GM12878 (cell line): ENCODE data around the gene PCDHGC3.

ENCODE experiments used
- EZH2 ChIP-seq: IDR thresholded peaks from 2 replicates; pipeline ENCODE4 v1.6.1; 2012; ENCODE audit warnings: low read depth, mild to moderate bottlenecking, control low read depth, inconsistent platforms, low read length, borderline replicate concordance; ENCODE audit not compliant: control insufficient read depth
- ZNF207 ChIP-seq: fragments of 450-650 bp; IDR thresholded peaks from 2 replicates; pipeline ENCODE4 v1.6.1; 2014; ENCODE audit warnings: antibody characterized with exemption, mild to moderate bottlenecking, borderline replicate concordance
- ZNF274 ChIP-seq: IDR thresholded peaks from one replicate; pipeline ENCODE4 v1.8.0; 2011; ENCODE audit not compliant: insufficient read length, insufficient read depth
- TF ChIP-seq, protein P1 (sequence below): fragments of 450-650 bp; formaldehyde crosslinking; IDR thresholded peaks from 2 replicates; pipeline ENCODE4 v1.5.0; 2022; ENCODE audit warnings: mild to moderate bottlenecking, missing genetic modification characterization
- TF ChIP-seq, protein P2 (sequence below), 3 experiments: IDR thresholded peaks in 2 of 3; conservative IDR thresholded peaks in 1 of 3; 2 replicates each; pipeline ENCODE4 v1.5.1; 2011; ENCODE audit warnings: low read depth in 3 of 3, low read length in 3 of 3, mild to moderate bottlenecking in 3 of 3, control low read depth in 2 of 3, moderate library complexity in 2 of 3, inconsistent platforms in 1 of 3, mixed read lengths in 1 of 3; ENCODE audit not compliant: control insufficient read depth in 2 of 3, insufficient read depth in 1 of 3; ENCODE audit errors: extremely low read depth in 1 of 3

DNA sequence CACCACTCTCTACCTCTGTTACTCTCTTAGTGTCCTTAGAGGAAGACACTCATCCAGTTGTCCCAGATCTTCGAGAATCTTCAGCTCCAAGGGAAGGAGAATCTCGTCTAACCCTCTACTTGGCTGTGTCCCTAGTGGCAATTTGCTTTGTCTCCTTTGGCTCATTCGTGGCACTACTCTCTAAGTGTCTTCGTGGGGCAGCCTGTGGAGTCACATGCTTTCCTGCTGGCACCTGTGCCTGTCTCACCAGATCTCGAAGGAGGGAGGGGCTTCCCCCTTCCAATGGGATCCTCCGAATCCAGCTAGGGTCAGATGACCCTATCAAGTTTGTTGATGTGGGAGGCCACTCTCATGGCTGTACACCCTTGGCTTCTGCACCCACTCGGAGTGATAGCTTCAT lies 11.4 kb downstream of the PCDHGC3 start:
- TF ChIP-seq EZH2 (no peak), ZNF274 (no peak), ZNF207 (no peak)
- TF ChIP-seq, protein P1, sequence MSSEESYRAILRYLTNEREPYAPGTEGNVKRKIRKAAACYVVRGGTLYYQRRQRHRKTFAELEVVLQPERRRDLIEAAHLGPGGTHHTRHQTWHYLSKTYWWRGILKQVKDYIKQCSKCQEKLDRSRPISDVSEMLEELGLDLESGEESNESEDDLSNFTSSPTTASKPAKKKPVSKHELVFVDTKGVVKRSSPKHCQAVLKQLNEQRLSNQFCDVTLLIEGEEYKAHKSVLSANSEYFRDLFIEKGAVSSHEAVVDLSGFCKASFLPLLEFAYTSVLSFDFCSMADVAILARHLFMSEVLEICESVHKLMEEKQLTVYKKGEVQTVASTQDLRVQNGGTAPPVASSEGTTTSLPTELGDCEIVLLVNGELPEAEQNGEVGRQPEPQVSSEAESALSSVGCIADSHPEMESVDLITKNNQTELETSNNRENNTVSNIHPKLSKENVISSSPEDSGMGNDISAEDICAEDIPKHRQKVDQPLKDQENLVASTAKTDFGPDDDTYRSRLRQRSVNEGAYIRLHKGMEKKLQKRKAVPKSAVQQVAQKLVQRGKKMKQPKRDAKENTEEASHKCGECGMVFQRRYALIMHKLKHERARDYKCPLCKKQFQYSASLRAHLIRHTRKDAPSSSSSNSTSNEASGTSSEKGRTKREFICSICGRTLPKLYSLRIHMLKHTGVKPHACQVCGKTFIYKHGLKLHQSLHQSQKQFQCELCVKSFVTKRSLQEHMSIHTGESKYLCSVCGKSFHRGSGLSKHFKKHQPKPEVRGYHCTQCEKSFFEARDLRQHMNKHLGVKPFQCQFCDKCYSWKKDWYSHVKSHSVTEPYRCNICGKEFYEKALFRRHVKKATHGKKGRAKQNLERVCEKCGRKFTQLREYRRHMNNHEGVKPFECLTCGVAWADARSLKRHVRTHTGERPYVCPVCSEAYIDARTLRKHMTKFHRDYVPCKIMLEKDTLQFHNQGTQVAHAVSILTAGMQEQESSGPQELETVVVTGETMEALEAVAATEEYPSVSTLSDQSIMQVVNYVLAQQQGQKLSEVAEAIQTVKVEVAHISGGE, result no peak
- TF ChIP-seq, protein P2, sequence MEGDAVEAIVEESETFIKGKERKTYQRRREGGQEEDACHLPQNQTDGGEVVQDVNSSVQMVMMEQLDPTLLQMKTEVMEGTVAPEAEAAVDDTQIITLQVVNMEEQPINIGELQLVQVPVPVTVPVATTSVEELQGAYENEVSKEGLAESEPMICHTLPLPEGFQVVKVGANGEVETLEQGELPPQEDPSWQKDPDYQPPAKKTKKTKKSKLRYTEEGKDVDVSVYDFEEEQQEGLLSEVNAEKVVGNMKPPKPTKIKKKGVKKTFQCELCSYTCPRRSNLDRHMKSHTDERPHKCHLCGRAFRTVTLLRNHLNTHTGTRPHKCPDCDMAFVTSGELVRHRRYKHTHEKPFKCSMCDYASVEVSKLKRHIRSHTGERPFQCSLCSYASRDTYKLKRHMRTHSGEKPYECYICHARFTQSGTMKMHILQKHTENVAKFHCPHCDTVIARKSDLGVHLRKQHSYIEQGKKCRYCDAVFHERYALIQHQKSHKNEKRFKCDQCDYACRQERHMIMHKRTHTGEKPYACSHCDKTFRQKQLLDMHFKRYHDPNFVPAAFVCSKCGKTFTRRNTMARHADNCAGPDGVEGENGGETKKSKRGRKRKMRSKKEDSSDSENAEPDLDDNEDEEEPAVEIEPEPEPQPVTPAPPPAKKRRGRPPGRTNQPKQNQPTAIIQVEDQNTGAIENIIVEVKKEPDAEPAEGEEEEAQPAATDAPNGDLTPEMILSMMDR (IDR thresholded peaks at IDR 0.05 in 2 of 3, conservative IDR thresholded peaks at IDR 0.05 in 1 of 3; ENCODE audit: control insufficient read depth in 2 of 3, extremely low read depth in 1 of 3, insufficient read depth in 1 of 3, low read depth in 3 of 3, low read length in 3 of 3), result no peak
